Esophagus muscularis mucosa (tissue), 4 donors: ENCODE measurements around the gene DLG5.

Experiments used
- EP300 ChIP-seq: sonication (generic); formaldehyde crosslinking; IDR thresholded peaks from one replicate; pipeline ENCODE4 v1.6.1; 2017; ENCODE audit warnings: antibody characterized with exemption
- POLR2A ChIP-seq: fragments of 450-650 bp; IDR thresholded peaks from one replicate; pipeline ENCODE4 v1.6.1; 2017; ENCODE audit warnings: antibody characterized with exemption, moderate library complexity, mild to moderate bottlenecking, low read depth
- TF ChIP-seq, protein P1 (sequence below), 3 experiments: fragments of 200-600 bp in 2 of 3; fragments of 450-650 bp in 1 of 3; sonication (generic) in 2 of 3; IDR thresholded peaks; one replicate each; pipeline ENCODE4 v1.5.1; 2017 to 2019; ENCODE audit warnings: antibody characterized with exemption in 3 of 3, mild to moderate bottlenecking in 2 of 3, moderate library complexity in 1 of 3

DNA sequence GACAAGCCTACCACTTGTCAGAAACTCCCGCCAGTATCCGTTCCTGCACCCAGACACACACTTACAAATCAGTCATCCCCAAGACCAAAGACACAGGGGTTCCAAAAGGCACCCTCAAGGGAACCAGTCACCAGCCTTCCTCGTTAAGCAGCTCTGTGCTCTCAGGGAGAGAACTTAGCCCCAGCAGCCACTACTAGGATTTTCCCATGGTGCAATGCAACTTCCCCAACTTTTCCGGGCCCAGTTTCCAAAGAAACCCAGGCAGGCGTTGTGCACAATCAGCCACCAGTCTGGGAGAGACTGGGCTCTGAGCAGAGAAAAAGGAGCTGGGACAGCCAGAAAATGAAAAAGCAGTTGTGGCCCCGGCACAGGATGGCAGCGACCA, 1.2 kb downstream of the DLG5 start:
- TF ChIP-seq, protein P1, sequence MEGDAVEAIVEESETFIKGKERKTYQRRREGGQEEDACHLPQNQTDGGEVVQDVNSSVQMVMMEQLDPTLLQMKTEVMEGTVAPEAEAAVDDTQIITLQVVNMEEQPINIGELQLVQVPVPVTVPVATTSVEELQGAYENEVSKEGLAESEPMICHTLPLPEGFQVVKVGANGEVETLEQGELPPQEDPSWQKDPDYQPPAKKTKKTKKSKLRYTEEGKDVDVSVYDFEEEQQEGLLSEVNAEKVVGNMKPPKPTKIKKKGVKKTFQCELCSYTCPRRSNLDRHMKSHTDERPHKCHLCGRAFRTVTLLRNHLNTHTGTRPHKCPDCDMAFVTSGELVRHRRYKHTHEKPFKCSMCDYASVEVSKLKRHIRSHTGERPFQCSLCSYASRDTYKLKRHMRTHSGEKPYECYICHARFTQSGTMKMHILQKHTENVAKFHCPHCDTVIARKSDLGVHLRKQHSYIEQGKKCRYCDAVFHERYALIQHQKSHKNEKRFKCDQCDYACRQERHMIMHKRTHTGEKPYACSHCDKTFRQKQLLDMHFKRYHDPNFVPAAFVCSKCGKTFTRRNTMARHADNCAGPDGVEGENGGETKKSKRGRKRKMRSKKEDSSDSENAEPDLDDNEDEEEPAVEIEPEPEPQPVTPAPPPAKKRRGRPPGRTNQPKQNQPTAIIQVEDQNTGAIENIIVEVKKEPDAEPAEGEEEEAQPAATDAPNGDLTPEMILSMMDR (IDR thresholded peaks at IDR 0.05), result peak in 1 of 3 experiments; percentile 3
- TF ChIP-seq EP300 (no peak), POLR2A (no peak)
